MCF 10A (cell line): Measurements from ENCODE around the gene WDR5. TPM values are rescaled to one million over a fixed set of nuclear protein-coding genes. Genes with fewer than 3 reads are reported as not detected.

Experiments used
- BruUV-seq: library from RNA; stranded (reverse); fragments of 400-500 nt; replicated peaks from 2 replicates; lab custom pipeline; 2021; lab: Mats Ljungman, UMichigan
- CTCF ChIA-PET: fragments of 300-600 bp; sonication (Branson Sonifier 250); formaldehyde crosslinking; extraction: SDS; loops from one replicate; lab custom pipeline; 2021; ENCODE audit warnings: antibody characterized with exemption, inconsistent platforms; lab: Yijun Ruan, JAX
- POLR2A ChIA-PET: fragments of 300-600, 350-650 bp; sonication (Branson Sonifier 250); formaldehyde crosslinking; extraction: SDS; loops from one replicate; lab custom pipeline; 2020; ENCODE audit warnings: antibody characterized with exemption, inconsistent platforms; lab: Yijun Ruan, JAX
- DNase-seq: peaks from one replicate; pipeline ENCODE4 v3.0.0-alpha.2; 2018; ENCODE audit not compliant: unreplicated experiment
- H3K27ac Mint-ChIP-seq: one replicate; pipeline ENCODE4 v1.8.0; 2022; ENCODE audit warnings: mild to moderate bottlenecking, low read depth, mixed read lengths; ENCODE audit not compliant: unreplicated experiment
- H3K27me3 Mint-ChIP-seq: one replicate; pipeline ENCODE4 v1.8.0; 2022; ENCODE audit warnings: mixed read lengths; ENCODE audit not compliant: insufficient read depth, unreplicated experiment
- H3K36me3 Mint-ChIP-seq: one replicate; pipeline ENCODE4 v1.8.0; 2022; ENCODE audit warnings: mild to moderate bottlenecking, moderate library complexity, mixed read lengths; ENCODE audit not compliant: insufficient read depth, unreplicated experiment
- H3K4me1 Mint-ChIP-seq: one replicate; pipeline ENCODE4 v1.8.0; 2022; ENCODE audit warnings: mixed read lengths; ENCODE audit not compliant: insufficient read depth, unreplicated experiment
- H3K4me3 Mint-ChIP-seq: one replicate; pipeline ENCODE4 v1.8.0; 2022; ENCODE audit warnings: mild to moderate bottlenecking, moderate library complexity, mixed read lengths; ENCODE audit not compliant: unreplicated experiment
- H3K9me3 Mint-ChIP-seq: one replicate; pipeline ENCODE4 v1.8.0; 2022; ENCODE audit warnings: mixed read lengths; ENCODE audit not compliant: unreplicated experiment
- CTCF ChIP-seq: fragments of 200-600 bp; IDR thresholded peaks from one replicate; pipeline ENCODE4 v1.8.0; 2022; ENCODE audit warnings: antibody characterized with exemption, mild to moderate bottlenecking; ENCODE audit not compliant: unreplicated experiment
- intact Hi-C: fragments of 100-400 bp; cut with micrococcal nuclease; formaldehyde crosslinking; loops from 2 replicates; pipeline ENCODE4 v1.14.1; 2022
- total RNA-seq: library from RNA; stranded (reverse); gene quantifications from 2 replicates; pipeline ENCODE4 v1.2.3, GENCODE V29; 2022

WDR5 gene
- total RNA-seq, 1 experiment from 2014 or later: 43.8 TPM

DNA sequence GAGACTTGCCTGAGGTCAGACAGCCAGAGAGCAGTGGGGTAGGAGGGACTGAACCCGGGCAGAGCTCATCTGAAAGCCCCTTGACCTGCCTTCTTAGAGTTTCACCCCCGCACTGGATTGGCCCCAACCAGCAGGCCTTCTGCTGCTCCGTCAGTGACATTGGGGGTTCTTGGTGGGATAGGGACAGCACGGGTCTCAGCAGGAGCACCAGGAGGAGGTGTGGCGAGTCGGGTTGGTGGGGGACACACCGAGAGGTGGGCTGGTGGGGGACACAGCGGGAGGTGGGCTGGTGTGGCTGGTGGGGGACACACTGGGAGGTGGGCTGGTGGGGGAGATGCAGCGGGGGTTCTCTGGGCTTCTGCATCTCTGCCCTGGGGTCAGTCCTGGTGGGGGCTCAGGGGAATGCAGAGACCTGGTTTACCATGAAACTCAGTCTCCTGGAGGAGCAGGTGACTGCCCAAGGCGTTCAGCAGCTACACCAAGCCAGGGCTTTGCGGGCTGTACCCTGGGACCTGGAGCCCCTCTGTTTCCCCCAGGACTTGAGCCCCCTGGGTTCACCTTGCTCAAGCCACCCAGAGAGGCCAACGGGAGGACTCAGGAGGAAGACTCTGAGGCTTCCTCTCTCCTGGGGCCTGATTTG is 56.5 kb downstream of the WDR5 start:
- Mint-ChIP-seq H3K4me1 (no peaks in the 10 kb centered on the region), H3K36me3 (peaks cover 6% of the 10 kb centered on the region), H3K27me3 (peaks cover 39% of the 10 kb centered on the region), H3K9me3 (no peaks in the 10 kb centered on the region), H3K27ac (no peak overlapping the region), H3K4me3 (no peak overlapping the region)
- no peak for TF ChIP-seq CTCF
- CTCF ChIA-PET: interaction anchor here (0.8 kb wide), 1 partner anchor 244 kb away, joined by 6 read pairs; no protein-coding TSS in a partner anchor
- intact Hi-C loops: no loop called here
- POLR2A ChIA-PET: no interaction called here
- BruUV-seq: no TSS peak
- no peak for DNase-seq

GRCh38 chr9:134192951-134193731 is 57.3 kb downstream of the WDR5 start:
- CTCF ChIA-PET: interaction anchor here (0.8 kb wide), 1 partner anchor 243 kb away, joined by 6 read pairs; no protein-coding TSS in a partner anchor
- peaks cover 46% of the 10 kb centered on the region for H3K27me3 Mint-ChIP-seq
- intact Hi-C loops: no loop called here
- TF ChIP-seq CTCF: no peak
- H3K4me1 Mint-ChIP-seq: no peaks in the 10 kb centered on the region
- no peak overlapping the region for H3K4me3 Mint-ChIP-seq
- POLR2A ChIA-PET: no interaction called here
- peaks cover 6% of the 10 kb centered on the region for H3K36me3 Mint-ChIP-seq
- no peak for DNase-seq
- H3K27ac Mint-ChIP-seq: no peak overlapping the region
- BruUV-seq: no TSS peak
- H3K9me3 Mint-ChIP-seq: no peaks in the 10 kb centered on the region

DNA sequence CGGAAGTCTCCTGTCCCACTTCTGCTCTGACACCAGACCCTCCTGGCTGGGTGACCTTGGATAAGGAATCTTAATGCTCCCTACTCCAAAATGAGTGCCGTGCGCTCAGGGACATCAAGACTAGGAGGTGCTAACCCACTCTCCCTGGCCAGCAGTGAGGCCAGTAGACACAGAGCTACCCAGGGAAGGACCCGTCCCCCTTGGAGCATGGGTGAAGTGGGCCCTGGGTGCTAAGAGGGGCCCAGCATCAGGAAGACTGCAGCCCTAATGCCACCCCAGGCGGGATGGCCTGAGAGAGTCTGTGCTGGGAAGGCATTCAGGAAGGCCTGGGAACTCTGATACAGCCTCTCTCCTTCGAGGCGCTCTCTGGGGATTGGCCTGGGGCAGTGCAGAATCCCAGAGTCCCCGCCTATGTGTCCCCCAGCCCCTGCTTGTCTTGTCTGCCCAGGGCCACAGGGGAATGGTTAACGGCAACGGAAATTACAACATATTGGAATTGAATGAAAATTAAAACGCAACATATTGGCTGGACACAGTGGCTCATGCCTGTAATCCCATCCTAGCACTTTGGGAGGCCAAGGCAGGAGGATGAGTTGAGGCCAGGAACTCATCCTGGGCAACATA is 58.1 kb downstream of the WDR5 start:
- DNase-seq: no peak
- no peak overlapping the region for H3K27ac Mint-ChIP-seq
- no peak overlapping the region for H3K4me3 Mint-ChIP-seq
- no peaks in the 10 kb centered on the region for H3K9me3 Mint-ChIP-seq
- H3K27me3 Mint-ChIP-seq: peaks cover 49% of the 10 kb centered on the region
- peaks cover 6% of the 10 kb centered on the region for H3K36me3 Mint-ChIP-seq
- CTCF ChIA-PET: no interaction called here
- POLR2A ChIA-PET: no interaction called here
- no TSS peak for BruUV-seq
- intact Hi-C loops: no loop called here
- H3K4me1 Mint-ChIP-seq: no peaks in the 10 kb centered on the region
- TF ChIP-seq CTCF: no peak

- BruUV-seq: no TSS peak
- H3K9me3 Mint-ChIP-seq: no peaks in the 10 kb centered on the region
- H3K27ac Mint-ChIP-seq: no peak overlapping the region
- H3K36me3 Mint-ChIP-seq: peaks cover 6% of the 10 kb centered on the region
- no peaks in the 10 kb centered on the region for H3K4me1 Mint-ChIP-seq
- peaks cover 44% of the 10 kb centered on the region for H3K27me3 Mint-ChIP-seq
- POLR2A ChIA-PET: no interaction called here
- TF ChIP-seq CTCF: no peak
- DNase-seq: no peak
- intact Hi-C loops: no loop called here
- CTCF ChIA-PET: interaction anchor here (0.6 to 0.8 kb wide), 2 partner anchors 24 to 418 kb away, joined by 3 read pairs; no protein-coding TSS in a partner anchor
- H3K4me3 Mint-ChIP-seq: no peak overlapping the region
Observed at GRCh38 chr9:134195558-134195957, 59.7 kb downstream of the WDR5 start.
